ENCODE measurements around the gene ZNF792.

DNA sequence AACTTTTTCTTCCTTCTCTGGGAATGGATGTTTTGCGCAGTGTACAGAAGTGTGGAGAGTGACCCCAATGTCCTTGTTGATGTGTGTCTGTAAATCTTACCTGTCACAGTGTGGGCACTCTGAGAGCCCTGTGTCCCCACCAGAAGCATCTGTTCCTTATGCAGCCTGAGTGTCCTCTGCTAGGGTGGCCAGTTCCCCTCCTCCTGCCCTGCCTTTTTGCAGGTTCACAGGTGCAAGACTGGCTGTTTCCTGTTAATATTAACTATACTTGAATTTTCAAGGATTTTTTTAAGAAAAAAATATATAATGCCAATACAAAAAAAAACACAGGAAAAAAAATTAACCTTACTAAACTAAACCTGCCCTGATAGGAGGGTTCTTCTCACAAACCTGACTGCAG is 24.1 kb upstream of the ZNF792 start:
- TF ChIP-seq, protein P1, sequence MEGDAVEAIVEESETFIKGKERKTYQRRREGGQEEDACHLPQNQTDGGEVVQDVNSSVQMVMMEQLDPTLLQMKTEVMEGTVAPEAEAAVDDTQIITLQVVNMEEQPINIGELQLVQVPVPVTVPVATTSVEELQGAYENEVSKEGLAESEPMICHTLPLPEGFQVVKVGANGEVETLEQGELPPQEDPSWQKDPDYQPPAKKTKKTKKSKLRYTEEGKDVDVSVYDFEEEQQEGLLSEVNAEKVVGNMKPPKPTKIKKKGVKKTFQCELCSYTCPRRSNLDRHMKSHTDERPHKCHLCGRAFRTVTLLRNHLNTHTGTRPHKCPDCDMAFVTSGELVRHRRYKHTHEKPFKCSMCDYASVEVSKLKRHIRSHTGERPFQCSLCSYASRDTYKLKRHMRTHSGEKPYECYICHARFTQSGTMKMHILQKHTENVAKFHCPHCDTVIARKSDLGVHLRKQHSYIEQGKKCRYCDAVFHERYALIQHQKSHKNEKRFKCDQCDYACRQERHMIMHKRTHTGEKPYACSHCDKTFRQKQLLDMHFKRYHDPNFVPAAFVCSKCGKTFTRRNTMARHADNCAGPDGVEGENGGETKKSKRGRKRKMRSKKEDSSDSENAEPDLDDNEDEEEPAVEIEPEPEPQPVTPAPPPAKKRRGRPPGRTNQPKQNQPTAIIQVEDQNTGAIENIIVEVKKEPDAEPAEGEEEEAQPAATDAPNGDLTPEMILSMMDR (conservative IDR thresholded peaks at IDR 0.05; ENCODE audit: low read depth, low read length), result no peak
- no peak for TF ChIP-seq EZH2 (IDR thresholded peaks at IDR 0.05; ENCODE audit: borderline replicate concordance, low read depth, low read length, poor library complexity, severe bottlenecking)

All from A673 (cell line).